CD4-positive, alpha-beta T cell (primary cell): ENCODE results near the gene FGF14. TPM values are rescaled to one million over a fixed set of nuclear protein-coding genes. Genes with fewer than 3 reads are reported as not detected.

Source experiments
- ATAC-seq: fragments of 200-7000 bp; cut with Tn5 transposase; one replicate; pipeline ENCODE4 v1.10.0; 2022; ENCODE audit warnings: mild to moderate bottlenecking; ENCODE audit not compliant: poor library complexity
- CTCF ChIA-PET: fragments of 350-600 bp; sonication (Branson Sonifier 250); formaldehyde crosslinking; loops from one replicate; lab custom pipeline; 2021; ENCODE audit warnings: antibody characterized with exemption, inconsistent platforms; lab: Charles Lee
- POLR2A ChIA-PET: fragments of 350-600 bp; sonication (Branson Sonifier 250); formaldehyde crosslinking; loops from one replicate; lab custom pipeline; 2021; ENCODE audit warnings: antibody characterized with exemption, inconsistent platforms; lab: Charles Lee
- DNase-seq, 14 experiments: peaks; one replicate each; pipeline ENCODE4 v3.0.0-alpha.2; 2013 to 2020; ENCODE audit warnings: mixed read lengths in 2 of 14
- H3K27ac ChIP-seq, 2 donors: one replicate each; pipeline versions ENCODE4 v1.5.1 to v1.7.0; 2013; ENCODE audit warnings: low read length in 2 of 2, low read depth in 1 of 2, mild to moderate bottlenecking in 1 of 2
- H3K27me3 ChIP-seq, 2 experiments: 1 replicate in 1 of 2; 2 replicates in 1 of 2; pipeline versions ENCODE4 v1.6.1 to v1.7.0; 2013; ENCODE audit warnings: low read length in 2 of 2, control low read depth in 1 of 2, mild to moderate bottlenecking in 1 of 2, moderate library complexity in 1 of 2; ENCODE audit not compliant: insufficient read depth in 2 of 2, control insufficient read depth in 1 of 2
- H3K36me3 ChIP-seq: one replicate; pipeline ENCODE4 v1.6.1; 2013; ENCODE audit warnings: low read length, control low read depth; ENCODE audit not compliant: insufficient read depth
- H3K4me1 ChIP-seq: one replicate; pipeline ENCODE4 v1.6.1; 2013; ENCODE audit warnings: low read length, control low read depth; ENCODE audit not compliant: insufficient read depth
- H3K4me3 ChIP-seq: one replicate; pipeline ENCODE4 v1.5.1; 2013; ENCODE audit warnings: mild to moderate bottlenecking, low read length, moderate library complexity
- H3K9me3 ChIP-seq, 2 experiments: 1 replicate in 1 of 2; 2 replicates in 1 of 2; pipeline versions ENCODE4 v1.6.1 to v1.7.0; 2013; ENCODE audit warnings: low read length in 2 of 2, mild to moderate bottlenecking in 2 of 2, control low read depth in 1 of 2, moderate library complexity in 1 of 2; ENCODE audit not compliant: control insufficient read depth in 1 of 2, insufficient read depth in 1 of 2
- H3K27ac Mint-ChIP-seq: one replicate; pipeline ENCODE4 v1.8.0; 2020; ENCODE audit warnings: mixed read lengths
- H3K27me3 Mint-ChIP-seq: one replicate; pipeline ENCODE4 v1.8.0; 2021; ENCODE audit warnings: mixed read lengths
- H3K36me3 Mint-ChIP-seq: one replicate; pipeline ENCODE4 v1.8.0; 2021; ENCODE audit warnings: low read depth, mixed read lengths
- H3K4me1 Mint-ChIP-seq: one replicate; pipeline ENCODE4 v1.8.0; 2021; ENCODE audit warnings: low read depth, mixed read lengths
- H3K4me3 Mint-ChIP-seq: one replicate; pipeline ENCODE4 v1.8.0; 2020; ENCODE audit warnings: mild to moderate bottlenecking, mixed read lengths
- H3K9me3 Mint-ChIP-seq: one replicate; pipeline ENCODE4 v1.8.0; 2020; ENCODE audit warnings: mixed read lengths
- CTCF ChIP-seq: fragments of 200-600 bp; IDR thresholded peaks from one replicate; pipeline ENCODE4 v1.8.0; 2022; ENCODE audit warnings: antibody characterized with exemption, mild to moderate bottlenecking
- intact Hi-C, 2 experiments: fragments of 100-400 bp; cut with DNase I in 1 of 2; cut with micrococcal nuclease in 1 of 2; formaldehyde crosslinking; loops; one replicate each; pipeline versions ENCODE4 v1.15.1 to v1.9.0; 2023 to 2025; cut with DNase I, micrococcal nuclease
- total RNA-seq, 174 experiments: library from RNA in 2 of 174; stranded (reverse) in 2 of 174; gene quantifications; one replicate each; pipeline ENCODE4 v1.2.3 and lab custom pipeline; 2021 to 2026

Gene FGF14
- total RNA-seq, 2 experiments from 2014 or later = not detected

- Histone ChIP-seq H3K36me3 (no peaks in the 10 kb centered on the region), H3K9me3 (no peaks in the 10 kb centered on the region), H3K4me3 (no peak overlapping the region), H3K27me3 (no peaks in the 10 kb centered on the region), H3K4me1 (no peaks in the 10 kb centered on the region), H3K27ac (no peak overlapping the region)
- TF ChIP-seq CTCF = no peak
- POLR2A ChIA-PET = no interaction called here
- no peaks in the 10 kb centered on the region for H3K9me3 Mint-ChIP-seq
- no peaks in the 10 kb centered on the region for H3K4me1 Mint-ChIP-seq
- no peak for ATAC-seq
- intact Hi-C loops = no loop called here
- H3K4me3 Mint-ChIP-seq = no peak overlapping the region
- no peak for DNase-seq
- no peaks in the 10 kb centered on the region for H3K36me3 Mint-ChIP-seq
- H3K27ac Mint-ChIP-seq = no peak overlapping the region
- no peaks in the 10 kb centered on the region for H3K27me3 Mint-ChIP-seq
- CTCF ChIA-PET = no interaction called here
Observed at GRCh38 chr13:102089722-102090121, 312.1 kb downstream of the FGF14 start.

DNA sequence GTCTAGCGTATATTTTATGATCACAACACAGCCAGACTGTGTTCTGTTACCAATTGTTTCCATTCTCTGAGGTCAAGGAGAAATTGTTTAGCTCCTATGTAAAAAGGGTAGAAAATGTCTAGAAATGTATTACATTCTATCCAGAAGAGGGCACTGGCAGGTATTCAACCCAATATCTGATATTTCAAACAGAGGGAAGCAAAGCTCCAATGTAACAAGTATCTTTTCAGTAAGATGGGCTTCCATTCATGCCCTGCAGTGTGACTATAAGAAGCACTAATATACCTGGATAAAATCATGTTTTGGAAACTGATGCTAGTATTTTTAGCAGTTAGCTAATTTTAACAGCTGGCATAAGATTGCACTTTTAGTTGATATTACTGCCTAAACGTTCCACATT, 312.7 kb downstream of the FGF14 start:
- intact Hi-C loops = no loop called here

GRCh38 chr13:102073251-102073650, 328.6 kb downstream of the FGF14 start:
- H3K27ac ChIP-seq = no peak overlapping the region
- H3K4me1 ChIP-seq = no peaks in the 10 kb centered on the region
- ATAC-seq (no peak), DNase-seq (no peak)
- Mint-ChIP-seq H3K4me3 (no peak overlapping the region), H3K9me3 (no peaks in the 10 kb centered on the region), H3K36me3 (no peaks in the 10 kb centered on the region), H3K27ac (no peak overlapping the region), H3K4me1 (no peaks in the 10 kb centered on the region), H3K27me3 (no peaks in the 10 kb centered on the region)
- peaks cover 0 to 6% of the 10 kb centered on the region in 2 experiments for H3K9me3 ChIP-seq
- POLR2A ChIA-PET = no interaction called here
- intact Hi-C loops = no loop called here
- H3K36me3 ChIP-seq = no peaks in the 10 kb centered on the region
- no peaks in the 10 kb centered on the region for H3K27me3 ChIP-seq
- TF ChIP-seq CTCF = no peak
- no peak overlapping the region for H3K4me3 ChIP-seq
- CTCF ChIA-PET = no interaction called here

More for the DNA sequence above, 312.7 kb downstream of the FGF14 start:
- Histone ChIP-seq H3K36me3 (no peaks in the 10 kb centered on the region), H3K27ac (no peak overlapping the region), H3K4me3 (no peak overlapping the region), H3K4me1 (no peaks in the 10 kb centered on the region), H3K9me3 (no peaks in the 10 kb centered on the region), H3K27me3 (no peaks in the 10 kb centered on the region)
- Mint-ChIP-seq H3K27ac (no peak overlapping the region), H3K27me3 (no peaks in the 10 kb centered on the region), H3K9me3 (no peaks in the 10 kb centered on the region), H3K36me3 (no peaks in the 10 kb centered on the region), H3K4me3 (no peak overlapping the region), H3K4me1 (no peaks in the 10 kb centered on the region)
- ChIA-PET CTCF (no interaction called here), POLR2A (no interaction called here)
- DNase-seq = no peak
- ATAC-seq = no peak
- TF ChIP-seq CTCF = no peak
